Neural progenitor cell (in vitro differentiated cells): ENCODE results near the gene VPS37D. TPM values are rescaled to one million over a fixed set of nuclear protein-coding genes. Genes with fewer than 3 reads are reported as not detected.

Source experiments
- DNase-seq: peaks from one replicate; pipeline ENCODE4 v3.0.0-alpha.2; 2016; ENCODE audit warnings: low spot score
- H2AFZ ChIP-seq: fragments of 200-600 bp; sonication (generic); replicated peaks from 2 replicates; pipeline ENCODE4 v1.6.1; 2016; ENCODE audit warnings: antibody characterized with exemption
- H3F3A ChIP-seq: fragments of 200-600 bp; sonication (generic); 2 replicates; pipeline ENCODE4 v1.6.1; 2016; ENCODE audit warnings: antibody characterized with exemption, low read depth
- H3K27ac ChIP-seq: fragments of 200-600 bp; sonication (generic); 2 replicates; pipeline ENCODE4 v1.5.1; 2016; ENCODE audit warnings: mild to moderate bottlenecking
- H3K27me3 ChIP-seq: fragments of 200-600 bp; sonication (generic); 2 replicates; pipeline ENCODE4 v1.6.1; 2016; ENCODE audit warnings: mild to moderate bottlenecking, moderate library complexity
- H3K36me3 ChIP-seq: fragments of 200-600 bp; sonication (generic); 2 replicates; pipeline ENCODE4 v1.5.1; 2016
- H3K4me1 ChIP-seq: fragments of 200-600 bp; sonication (generic); 2 replicates; pipeline ENCODE4 v1.6.1; 2016; ENCODE audit warnings: mixed run types
- H3K4me2 ChIP-seq: fragments of 200-600 bp; sonication (generic); 2 replicates; pipeline ENCODE4 v1.6.1; 2016
- H3K4me3 ChIP-seq: fragments of 200-600 bp; sonication (generic); 2 replicates; pipeline ENCODE4 v1.5.1; 2016
- H3K79me2 ChIP-seq: fragments of 200-600 bp; sonication (generic); 2 replicates; pipeline ENCODE4 v1.6.1; 2016; ENCODE audit warnings: low read depth
- H3K9ac ChIP-seq: fragments of 200-600 bp; sonication (generic); 2 replicates; pipeline ENCODE4 v1.6.1; 2016
- H3K9me3 ChIP-seq: fragments of 200-600 bp; sonication (generic); 2 replicates; pipeline ENCODE4 v1.5.1; 2016; ENCODE audit warnings: low read depth
- H4K20me1 ChIP-seq: fragments of 200-600 bp; sonication (generic); 2 replicates; pipeline ENCODE4 v1.6.1; 2016; ENCODE audit warnings: low read depth
- H3K27ac Mint-ChIP-seq: 3 replicates; pipeline ENCODE4 v1.8.0; 2021; ENCODE audit warnings: mixed read lengths
- H3K27me3 Mint-ChIP-seq: 2 replicates; pipeline ENCODE4 v1.8.0; 2022; ENCODE audit warnings: low read depth, mild to moderate bottlenecking, inconsistent platforms, moderate library complexity, mixed read lengths; ENCODE audit not compliant: insufficient read depth
- H3K36me3 Mint-ChIP-seq: 3 replicates; pipeline ENCODE4 v1.8.0; 2021; ENCODE audit warnings: mixed read lengths
- H3K4me1 Mint-ChIP-seq: 3 replicates; pipeline ENCODE4 v1.8.0; 2021; ENCODE audit warnings: mixed read lengths
- H3K4me3 Mint-ChIP-seq: 3 replicates; pipeline ENCODE4 v1.8.0; 2021; ENCODE audit warnings: mild to moderate bottlenecking, moderate library complexity, mixed read lengths
- H3K9me3 Mint-ChIP-seq: 3 replicates; pipeline ENCODE4 v1.8.0; 2020; ENCODE audit warnings: mixed read lengths
- CTCF ChIP-seq: fragments of 200-600 bp; sonication (generic); IDR thresholded peaks from 2 replicates; pipeline ENCODE4 v1.5.1; 2017; ENCODE audit warnings: antibody characterized with exemption, mild to moderate bottlenecking
- EZH2 ChIP-seq: fragments of 200-600 bp; sonication (generic); IDR thresholded peaks from 2 replicates; pipeline ENCODE4 v1.6.1; 2017; ENCODE audit warnings: antibody characterized with exemption, mild to moderate bottlenecking, moderate library complexity
- EZH2phosphoT487 ChIP-seq: fragments of 200-600 bp; sonication (generic); IDR thresholded peaks from 2 replicates; pipeline ENCODE4 v1.6.1; 2017; ENCODE audit warnings: antibody characterized with exemption
- total RNA-seq: library from RNA; depleted of rRNA; stranded (reverse); fragments of >200 nt; gene quantifications from 2 replicates; pipeline ENCODE4 v1.2.3, GENCODE V29; 2015; ENCODE audit warnings: low replicate concordance

VPS37D gene
- total RNA-seq, 1 donor from 2014 or later: 7.0 TPM

DNA sequence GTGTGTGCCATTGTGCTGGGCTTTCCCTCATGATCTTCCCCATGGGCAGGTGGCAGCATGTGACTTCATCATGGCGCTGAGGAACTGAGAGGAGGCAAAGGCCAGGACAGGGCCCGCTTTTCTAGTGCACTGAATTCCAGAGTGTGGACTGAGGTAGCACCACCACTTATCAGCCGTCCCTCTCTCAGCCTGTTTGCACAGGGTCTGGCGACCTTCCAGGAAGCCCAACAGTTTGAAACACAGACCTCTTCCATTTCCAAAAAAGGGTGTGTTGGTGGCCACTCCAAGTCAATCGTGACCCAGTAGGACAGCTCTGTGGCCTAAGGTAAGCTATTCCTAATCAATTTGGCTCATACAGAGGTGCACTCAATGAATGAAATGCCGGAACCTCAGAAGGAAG lies 11.2 kb downstream of the VPS37D start:
- Mint-ChIP-seq H3K4me3 (no peak overlapping the region), H3K9me3 (no peaks in the 10 kb centered on the region), H3K4me1 (peaks cover 20% of the 10 kb centered on the region)

DNA sequence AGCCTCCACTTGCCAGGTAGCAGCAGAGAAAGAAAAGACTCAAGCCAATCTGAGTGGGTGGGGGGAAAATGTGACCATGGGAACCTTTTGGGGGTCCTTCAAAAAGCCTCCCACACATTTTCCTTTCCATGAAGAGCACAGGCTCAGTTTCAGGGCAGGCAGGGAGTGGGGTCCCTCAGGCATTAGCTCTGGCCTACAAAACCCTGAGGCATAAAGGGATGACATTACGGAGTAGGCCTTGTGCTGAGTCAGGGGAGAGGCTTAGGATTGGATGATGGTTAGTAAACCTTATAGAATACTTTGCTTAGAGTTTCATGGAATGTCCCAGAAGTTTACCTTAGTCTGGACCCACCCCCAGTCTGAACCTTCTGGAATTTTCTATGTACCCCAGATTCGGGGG lies 12.1 kb downstream of the VPS37D start:
- Histone ChIP-seq H3K4me3 (no peak overlapping the region), H3K27me3 (no peaks in the 10 kb centered on the region), H3F3A (peaks cover 7% of the 10 kb centered on the region), H3K27ac (no peak overlapping the region), H3K36me3 (no peaks in the 10 kb centered on the region), H3K4me1 (peaks cover 9% of the 10 kb centered on the region), H3K4me2 (no peak overlapping the region), H3K79me2 (peaks cover 46% of the 10 kb centered on the region), H3K9me3 (no peaks in the 10 kb centered on the region), H2AFZ (no peak overlapping the region), H3K9ac (no peak overlapping the region), H4K20me1 (peaks cover 26% of the 10 kb centered on the region)
- no peak for DNase-seq
- TF ChIP-seq CTCF (no peak), EZH2 (no peak), EZH2phosphoT487 (no peak)
- Mint-ChIP-seq H3K4me3 (no peak overlapping the region), H3K36me3 (peaks cover 15% of the 10 kb centered on the region), H3K9me3 (no peaks in the 10 kb centered on the region), H3K4me1 (peaks cover 23% of the 10 kb centered on the region), H3K27ac (no peak overlapping the region), H3K27me3 (peaks cover 8% of the 10 kb centered on the region)

More for the DNA sequence above, 11.2 kb downstream of the VPS37D start:
- Histone ChIP-seq H3F3A (peaks cover 7% of the 10 kb centered on the region), H3K27me3 (no peaks in the 10 kb centered on the region), H3K9me3 (no peaks in the 10 kb centered on the region), H3K4me1 (peaks cover 9% of the 10 kb centered on the region), H3K79me2 (peaks cover 38% of the 10 kb centered on the region), H2AFZ (no peak overlapping the region), H3K4me2 (no peak overlapping the region), H3K36me3 (no peaks in the 10 kb centered on the region), H3K4me3 (no peak overlapping the region), H3K9ac (no peak overlapping the region), H3K27ac (no peak overlapping the region), H4K20me1 (peaks cover 26% of the 10 kb centered on the region)
- Mint-ChIP-seq H3K27ac (no peak overlapping the region), H3K27me3 (peaks cover 7% of the 10 kb centered on the region), H3K36me3 (peaks cover 14% of the 10 kb centered on the region)
- no peak for DNase-seq
- TF ChIP-seq EZH2phosphoT487 (no peak), CTCF (no peak), EZH2 (no peak)

DNA sequence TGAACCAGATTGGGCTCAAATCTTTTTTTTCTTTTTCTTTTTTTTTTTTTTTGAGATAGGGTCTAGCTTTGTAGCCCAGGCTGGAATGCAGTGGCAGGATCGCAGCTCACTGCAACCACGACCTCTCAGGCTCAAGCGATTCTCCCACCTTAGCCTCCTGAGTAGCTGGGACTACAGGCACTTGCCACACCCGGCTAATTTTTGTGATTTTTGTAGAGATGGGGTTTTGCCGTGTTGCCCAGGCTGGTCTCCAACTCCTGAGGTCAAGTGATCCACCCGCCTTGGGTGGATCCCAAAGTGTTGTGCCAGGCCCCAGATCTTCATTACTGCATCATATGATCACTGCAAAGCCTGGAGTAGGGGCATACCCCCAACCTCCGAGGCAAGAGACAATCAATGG lies 12.9 kb downstream of the VPS37D start:
- no peaks in the 10 kb centered on the region for H3K27me3 ChIP-seq
- peaks cover 2% of the 10 kb centered on the region for H3F3A ChIP-seq
- H3K4me1 ChIP-seq: peaks cover 9% of the 10 kb centered on the region
- peak overlapping the region; percentile 98 for H3K4me3 Mint-ChIP-seq
- peaks cover 8% of the 10 kb centered on the region for H3K27me3 Mint-ChIP-seq
- no peak for DNase-seq
- no peak overlapping the region for H2AFZ ChIP-seq
- no peak overlapping the region for H3K4me2 ChIP-seq
- H3K4me3 ChIP-seq: no peak overlapping the region
- peaks cover 24% of the 10 kb centered on the region for H4K20me1 ChIP-seq
- H3K27ac Mint-ChIP-seq: no peak overlapping the region
- no peak overlapping the region for H3K27ac ChIP-seq
- no peak overlapping the region for H3K9ac ChIP-seq
- H3K36me3 Mint-ChIP-seq: peaks cover 15% of the 10 kb centered on the region
- no peaks in the 10 kb centered on the region for H3K9me3 ChIP-seq
- H3K79me2 ChIP-seq: peaks cover 54% of the 10 kb centered on the region
- no peaks in the 10 kb centered on the region for H3K36me3 ChIP-seq
- H3K9me3 Mint-ChIP-seq: no peaks in the 10 kb centered on the region
- H3K4me1 Mint-ChIP-seq: peaks cover 23% of the 10 kb centered on the region
- TF ChIP-seq EZH2phosphoT487 (no peak), EZH2 (no peak), CTCF (no peak)
